NCI-H2196 treated with DMSO at 0.1 percent for 48 hours (cell line): ENCODE results near the gene EYS.

Experiments used
- DNase-seq: peaks from one replicate; lab custom pipeline; 2025; ENCODE audit not compliant: unreplicated experiment; lab: John Stamatoyannopoulos, UW

Gene EYS

GRCh38 chr6:64213697-64214096, 1493.3 kb downstream of the EYS start:
- no peak for DNase-seq

GRCh38 chr6:64197246-64197645, 1509.8 kb downstream of the EYS start:
- DNase-seq = no peak

DNA sequence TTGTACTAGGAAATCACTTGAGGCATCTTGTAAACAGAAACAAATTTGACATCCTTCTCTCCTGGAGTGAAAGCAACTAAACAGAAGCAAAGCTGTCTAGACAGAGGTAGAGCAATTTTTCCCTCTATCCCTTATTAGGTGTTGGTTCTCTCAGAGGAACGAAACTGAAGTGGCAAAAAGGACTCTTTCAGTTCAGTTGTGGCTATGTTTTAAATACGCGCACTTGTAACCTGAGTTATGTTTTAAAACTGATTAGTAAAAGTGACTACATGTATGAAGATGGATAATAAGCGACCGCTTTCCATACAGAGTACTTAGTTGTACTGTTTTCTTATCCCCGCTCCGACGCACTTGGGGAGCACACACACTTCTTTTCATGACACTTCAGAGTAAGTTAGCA, 1520.4 kb downstream of the EYS start:
- DNase-seq = no peak

- no peak for DNase-seq
Measured at GRCh38 chr6:64185621-64186020, 1521.4 kb downstream of the EYS start.

DNA sequence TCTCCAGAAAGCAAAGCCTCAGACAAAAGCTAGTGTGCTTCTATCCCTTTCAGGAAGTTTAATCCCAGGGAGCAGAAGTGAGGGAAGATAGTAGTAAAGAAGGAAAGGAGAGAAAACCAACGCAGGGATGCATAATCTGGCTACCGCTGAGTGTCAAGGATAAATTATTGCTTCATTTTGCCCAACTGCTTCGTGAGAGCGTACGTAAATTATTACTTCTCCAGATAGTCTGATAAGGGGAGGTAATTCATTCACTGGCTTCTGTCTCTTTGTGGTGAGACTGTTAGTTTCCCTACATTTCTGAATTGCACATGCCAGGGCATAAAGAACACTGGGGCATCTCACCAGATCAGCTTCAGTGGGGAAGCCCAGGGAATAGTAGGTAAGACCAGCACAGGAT, 1531.7 kb downstream of the EYS start:
- DNase-seq = no peak

- DNase-seq = no peak
Measured at GRCh38 chr6:64170316-64170715, 1536.7 kb downstream of the EYS start.

DNA sequence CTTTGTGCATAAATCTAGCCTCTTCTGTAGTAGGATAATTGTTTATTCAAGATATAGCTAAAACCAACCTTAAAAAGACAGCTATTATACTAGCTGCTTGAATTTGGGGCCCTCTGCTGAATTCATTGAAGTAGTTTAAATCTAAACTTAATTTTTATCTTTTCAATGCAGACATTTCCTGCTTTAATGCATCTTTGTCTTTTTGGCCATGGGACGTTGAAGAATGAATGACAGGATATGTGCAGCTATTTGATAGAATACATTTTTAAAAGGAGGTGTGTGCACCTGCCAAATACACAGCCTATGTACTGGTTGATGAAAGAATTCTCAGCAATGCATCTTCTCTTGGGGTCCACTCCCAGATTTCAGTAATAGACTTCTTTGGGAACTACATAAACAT, 1546.5 kb downstream of the EYS start:
- no peak for DNase-seq

DNA sequence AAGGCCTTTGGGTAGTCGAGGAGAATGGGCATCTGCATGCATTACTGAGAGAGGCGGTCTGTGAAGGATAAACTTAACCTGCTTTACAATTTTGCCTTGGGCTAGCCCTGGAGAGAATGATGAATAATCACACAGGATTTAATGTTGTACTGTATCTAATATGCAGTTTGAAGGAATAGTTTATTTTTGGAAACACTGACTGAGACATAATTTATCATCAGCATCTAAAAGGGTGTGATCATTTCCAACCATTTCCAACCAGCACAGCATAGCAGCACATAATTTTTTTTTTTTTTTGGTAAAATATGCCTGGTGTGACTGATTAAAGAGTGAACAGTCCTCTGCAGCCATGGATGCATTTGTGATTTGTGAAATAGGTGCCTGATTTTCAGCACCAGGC, 1552.0 kb downstream of the EYS start:
- DNase-seq = no peak

DNA sequence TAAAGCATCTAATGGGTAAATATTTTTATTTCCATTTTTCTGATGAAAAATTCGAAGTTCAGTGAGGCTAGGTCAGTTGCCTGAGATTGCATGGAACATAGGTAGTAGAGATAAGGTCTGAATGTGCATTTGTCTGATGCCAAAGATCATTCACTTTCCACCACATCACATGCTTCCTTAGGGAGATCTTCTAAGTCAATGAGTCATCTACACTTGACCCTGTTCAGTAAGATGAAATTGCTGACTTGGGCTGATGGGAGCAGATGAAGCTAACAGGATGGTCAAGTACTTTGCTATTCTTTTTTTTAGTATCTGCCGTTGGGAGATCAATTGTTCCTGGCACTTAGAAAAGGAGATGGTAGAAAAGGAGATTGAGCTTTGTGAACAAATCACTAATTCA, 1560.2 kb downstream of the EYS start:
- no peak for DNase-seq

DNA sequence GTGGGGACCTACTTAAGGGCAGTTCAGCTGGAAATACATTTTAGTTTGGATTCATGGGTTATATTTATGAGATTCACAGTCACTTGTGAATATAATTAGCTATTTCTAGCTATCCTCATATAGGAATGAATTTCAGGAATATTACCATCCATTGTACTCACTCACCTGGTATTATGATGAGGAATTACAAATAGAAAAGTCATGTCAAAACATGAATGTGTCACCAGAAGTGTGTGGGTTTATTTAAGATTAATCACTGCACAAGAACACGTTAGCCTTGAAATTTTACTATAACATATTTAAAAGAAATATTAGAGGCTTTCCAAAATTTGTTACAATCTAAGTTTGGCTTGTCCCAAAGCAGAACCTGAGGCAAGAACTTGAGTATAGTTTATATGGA, 1560.9 kb downstream of the EYS start:
- no peak for DNase-seq

- no peak for DNase-seq
Measured at GRCh38 chr6:64145658-64146057, 1561.4 kb downstream of the EYS start.

- DNase-seq = no peak
Measured at GRCh38 chr6:64143101-64143500, 1563.9 kb downstream of the EYS start.

DNA sequence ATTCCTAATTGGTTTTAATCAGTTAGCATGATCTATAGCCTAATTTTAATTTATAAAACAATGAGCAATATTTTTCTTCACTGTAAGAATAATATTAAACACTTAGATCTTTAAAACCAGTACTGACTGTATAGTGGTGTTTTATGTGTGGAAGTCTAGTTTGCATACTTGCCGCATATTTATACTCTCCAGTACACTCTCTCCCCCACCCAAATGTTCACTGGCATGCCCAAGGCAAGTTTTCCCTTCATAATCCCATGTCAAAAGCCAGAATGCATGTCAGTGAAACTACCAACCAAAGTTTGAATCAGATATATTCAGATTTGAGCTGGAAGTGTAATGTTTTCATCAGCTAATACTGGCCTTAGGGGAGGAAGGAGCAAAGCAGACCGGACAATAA, 1565.3 kb downstream of the EYS start:
- DNase-seq = no peak

DNA sequence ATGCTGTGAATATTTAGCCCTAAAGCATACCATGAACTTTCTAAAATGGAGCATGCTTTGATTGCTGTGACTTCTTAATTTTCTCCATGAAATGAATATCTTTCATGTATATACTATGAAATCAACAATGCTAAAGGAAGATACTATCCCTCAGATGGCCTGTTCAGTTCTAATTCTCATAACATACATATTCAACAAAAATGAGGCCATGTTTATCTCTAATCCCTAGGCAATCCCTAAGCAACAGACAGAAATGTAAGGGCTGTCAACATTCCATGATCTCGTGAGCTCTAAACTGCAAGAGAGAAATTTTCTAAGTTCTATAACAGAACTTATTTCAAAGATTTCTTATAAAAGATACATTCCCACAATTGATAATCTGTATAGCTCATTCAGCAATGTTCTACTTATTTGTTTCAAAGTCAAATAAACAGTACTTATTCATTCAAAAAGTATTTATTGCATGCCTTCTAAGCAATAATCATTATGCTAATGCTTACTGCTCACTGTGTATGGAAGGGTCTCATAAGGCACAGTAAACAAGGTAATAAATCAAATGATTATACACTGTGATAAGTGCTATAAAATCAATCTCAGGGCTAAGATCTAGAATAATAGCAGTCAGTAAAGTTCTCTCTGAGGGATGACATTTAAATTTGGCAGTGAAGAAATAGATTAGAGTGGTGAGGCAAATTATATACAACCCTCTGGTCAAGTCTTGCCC, 1578.6 kb downstream of the EYS start:
- no peak for DNase-seq

DNA sequence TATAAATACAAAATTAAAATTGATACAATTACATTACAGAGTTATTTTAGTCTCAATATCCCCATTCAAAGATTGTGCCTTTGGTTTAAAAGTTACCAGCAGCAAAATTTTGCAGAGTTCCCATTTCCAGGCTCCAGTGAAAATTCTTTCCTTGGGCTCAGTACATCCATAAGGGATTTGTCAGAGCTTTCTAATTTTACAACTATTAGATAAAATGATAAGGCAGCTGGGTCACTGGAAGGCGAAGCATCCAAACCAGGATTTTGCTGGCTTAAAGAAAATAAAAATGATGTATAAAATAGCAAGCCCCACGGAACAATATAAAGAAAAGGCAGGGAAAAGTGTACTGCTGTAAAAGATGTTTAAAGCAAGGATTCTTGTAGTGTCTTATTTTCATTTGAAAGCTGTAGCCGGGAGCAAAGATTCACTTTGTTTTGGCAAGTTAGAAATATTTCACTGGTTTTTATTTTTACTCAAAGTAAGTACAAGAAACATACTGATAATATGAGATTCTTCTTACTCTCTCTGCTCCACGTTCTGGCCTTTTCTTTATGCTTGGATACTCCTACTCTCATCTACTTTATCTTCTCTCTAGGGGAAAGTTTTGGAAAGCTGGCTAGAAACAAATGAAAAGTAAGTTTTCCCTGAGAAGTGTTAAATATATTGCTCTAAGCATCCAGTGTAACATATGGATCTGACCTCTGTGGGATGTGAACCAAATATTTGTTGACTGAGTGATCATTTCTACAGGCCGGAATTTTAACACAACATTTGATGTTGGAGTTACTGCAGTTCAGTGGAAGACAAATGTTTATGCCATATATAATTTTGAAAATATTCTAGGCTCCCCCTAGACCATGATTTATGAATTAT, 1583.0 kb downstream of the EYS start:
- DNase-seq = no peak

GRCh38 chr6:64122712-64123375, 1584.2 kb downstream of the EYS start:
- no peak for DNase-seq

DNA sequence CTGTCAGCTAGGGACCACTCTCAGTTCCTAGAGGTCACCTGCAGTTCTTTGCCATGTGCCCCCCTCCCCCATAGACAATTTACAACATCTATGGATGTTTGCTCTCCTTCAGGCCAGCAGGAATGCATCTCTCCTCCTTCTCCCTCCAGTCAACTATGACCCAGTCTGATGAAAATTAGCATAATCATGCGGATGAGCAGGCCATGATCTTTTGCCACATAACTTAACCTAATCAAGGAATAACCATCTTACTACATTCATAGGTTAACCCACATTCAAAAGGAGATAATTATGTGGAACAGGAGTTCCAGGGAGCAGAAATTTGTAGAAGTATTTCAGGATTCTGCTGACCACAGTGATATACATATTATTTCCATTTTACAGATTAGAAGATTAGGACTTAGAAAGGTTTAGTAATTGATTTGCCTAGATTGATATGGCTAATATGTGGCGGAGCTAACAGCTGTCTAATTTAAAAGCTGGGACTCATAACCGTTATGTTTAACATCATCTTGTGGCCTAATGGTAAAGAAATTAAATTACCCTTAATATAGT, 1585.9 kb downstream of the EYS start:
- no peak for DNase-seq

GRCh38 chr6:64113704-64114103, 1593.3 kb downstream of the EYS start:
- no peak for DNase-seq

GRCh38 chr6:64104051-64104450, 1603.0 kb downstream of the EYS start:
- DNase-seq = no peak

DNA sequence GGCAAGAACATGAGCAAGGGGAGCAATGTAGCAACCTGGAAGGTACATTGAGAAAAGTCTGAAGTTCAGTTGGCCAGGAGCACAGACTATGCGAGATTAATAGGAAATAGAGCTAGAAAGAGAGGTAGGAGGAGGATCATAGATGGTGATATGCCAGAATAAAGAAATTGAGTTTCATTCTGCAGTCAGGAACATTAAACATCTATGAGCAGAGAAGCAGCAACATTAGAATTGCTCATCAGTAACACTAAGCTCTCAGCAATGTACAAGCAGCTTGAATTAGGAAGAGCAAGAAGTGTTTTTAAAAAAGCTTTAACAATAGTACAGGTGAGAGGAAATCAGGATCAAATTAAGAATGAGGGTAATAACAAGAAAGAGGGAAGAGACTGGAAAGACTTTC, 1603.5 kb downstream of the EYS start:
- no peak for DNase-seq

GRCh38 chr6:64100702-64101303, 1606.2 kb downstream of the EYS start:
- DNase-seq = no peak
